HepG2 (cell line): ENCODE results near the gene DDIAS. TPM values are rescaled to one million over a fixed set of nuclear protein-coding genes. Genes with fewer than 3 reads are reported as not detected.

ENCODE experiments used
- AKAP8 ChIP-seq: sonication (generic); formaldehyde crosslinking; IDR thresholded peaks from 2 replicates; pipeline ENCODE4 v1.5.1; 2020; ENCODE audit warnings: mild to moderate bottlenecking, missing genetic modification reagents
- CSRNP1 ChIP-seq: sonication (generic); formaldehyde crosslinking; IDR thresholded peaks from 2 replicates; pipeline ENCODE4 v1.8.1; 2023; ENCODE audit warnings: mild to moderate bottlenecking, missing genetic modification reagents
- DRAP1 ChIP-seq: IDR thresholded peaks from 2 replicates; pipeline ENCODE4 v1.6.1; 2016; ENCODE audit warnings: missing genetic modification reagents, missing compliant biosample characterization
- FOXM1 ChIP-seq: sonication (generic); formaldehyde crosslinking; IDR thresholded peaks from 2 replicates; pipeline ENCODE4 v1.5.0; 2020; ENCODE audit warnings: missing genetic modification reagents
- GATA4 ChIP-seq: sonication (generic); IDR thresholded peaks from 2 replicates; pipeline ENCODE4 v1.6.1; 2016; ENCODE audit warnings: antibody characterized with exemption, low read depth, borderline replicate concordance
- GATAD2A ChIP-seq: IDR thresholded peaks from 2 replicates; pipeline ENCODE4 v1.6.1; 2016
- HNRNPL ChIP-seq: fragments of 200-400 bp; formaldehyde crosslinking; IDR thresholded peaks from 2 replicates; pipeline ENCODE4 v1.6.1; 2017; ENCODE audit warnings: mild to moderate bottlenecking, low read depth, low read length
- IKZF1 ChIP-seq: fragments of 450-650 bp; IDR thresholded peaks from 2 replicates; pipeline ENCODE4 v1.7.1; 2016
- KDM3A ChIP-seq: IDR thresholded peaks from 2 replicates; pipeline ENCODE4 v1.6.1; 2018; ENCODE audit warnings: low read depth, missing compliant biosample characterization
- NFYB ChIP-seq: sonication (generic); formaldehyde crosslinking; IDR thresholded peaks from 2 replicates; pipeline ENCODE4 v1.4.0; 2020; ENCODE audit warnings: missing genetic modification reagents
- RERE ChIP-seq: IDR thresholded peaks from 2 replicates; pipeline ENCODE4 v1.6.1; 2016; ENCODE audit warnings: low read depth, missing genetic modification reagents, missing compliant biosample characterization
- RXRB ChIP-seq: IDR thresholded peaks from 2 replicates; pipeline ENCODE4 v1.6.1; 2016; ENCODE audit warnings: borderline replicate concordance, missing genetic modification reagents, missing compliant biosample characterization
- TRIM22 ChIP-seq: fragments of 450-650 bp; IDR thresholded peaks from 2 replicates; pipeline ENCODE4 v1.6.1; 2017
- ZNF136 ChIP-seq: sonication (generic); formaldehyde crosslinking; IDR thresholded peaks from 2 replicates; pipeline ENCODE4 v1.8.1; 2022; ENCODE audit warnings: low read depth, mild to moderate bottlenecking, moderate library complexity, missing genetic modification reagents
- ZNF34 ChIP-seq: sonication (generic); formaldehyde crosslinking; IDR thresholded peaks from 2 replicates; pipeline ENCODE4 v1.4.0; 2020; ENCODE audit warnings: mild to moderate bottlenecking, missing genetic modification reagents, borderline replicate concordance
- ZNF530 ChIP-seq: sonication (generic); formaldehyde crosslinking; IDR thresholded peaks from 2 replicates; pipeline ENCODE4 v1.5.0; 2020; ENCODE audit warnings: low read depth, mild to moderate bottlenecking, missing genetic modification reagents
- ZNF564 ChIP-seq: sonication (generic); formaldehyde crosslinking; IDR thresholded peaks from 2 replicates; pipeline ENCODE4 v1.8.1; 2023; ENCODE audit warnings: mild to moderate bottlenecking, missing genetic modification reagents
- ZNF580 ChIP-seq: IDR thresholded peaks from 2 replicates; pipeline ENCODE4 v1.6.1; 2016; ENCODE audit warnings: low read depth, borderline replicate concordance
- ZNF709 ChIP-seq: sonication (generic); formaldehyde crosslinking; IDR thresholded peaks from 2 replicates; pipeline ENCODE4 v1.5.0; 2020; ENCODE audit warnings: mild to moderate bottlenecking, missing genetic modification reagents
- ZNF737 ChIP-seq: sonication (generic); formaldehyde crosslinking; IDR thresholded peaks from 2 replicates; pipeline ENCODE4 v1.5.0; 2020; ENCODE audit warnings: missing genetic modification reagents, mild to moderate bottlenecking, borderline replicate concordance
- ZNF746 ChIP-seq: sonication (generic); formaldehyde crosslinking; IDR thresholded peaks from 2 replicates; pipeline ENCODE4 v1.8.0; 2022; ENCODE audit warnings: mild to moderate bottlenecking, missing genetic modification reagents
- polyA plus RNA-seq, 8 experiments: library from polyadenylated mRNA; depleted of rRNA in 3 of 8; stranded (reverse) in 7 of 8; unstranded in 1 of 8; fragments of >200 nt; fragmentation: Illumina TruSeq in 4 of 8; extraction: Trizol in 4 of 8; gene quantifications; 2 replicates each; pipeline versions ENCODE4 v1.2.1 to v1.2.3, GENCODE V29; 2011 to 2016; ENCODE audit warnings: low read depth in 4 of 8, missing spikeins in 1 of 8, mixed read lengths in 1 of 8; ENCODE audit not compliant: insufficient read depth in 1 of 8
- total RNA-seq, 5 experiments: library from RNA; depleted of rRNA; stranded (reverse); fragments of >200 nt; fragmentation: Illumina TruSeq; extraction: Trizol; gene quantifications; 2 replicates each; pipeline ENCODE4 v1.2.3, GENCODE V29; 2016; ENCODE audit warnings: low read depth in 1 of 5

DDIAS gene
- total and polyA plus RNA-seq, 2 of the 13 experiments (the other 11 are each of a cell fraction or from before 2014, with no cell fraction given) = 3.5 to 13.0 TPM

- TF ChIP-seq ZNF530 (CRISPR knock-in tag) (no peak), DRAP1 (CRISPR knock-in tag) (peak; percentile 54; the same call in 1 of the 2 replicates), ZNF34 (CRISPR knock-in tag) (no peak), FOXM1 (CRISPR knock-in tag) (no peak), IKZF1 (no peak), HNRNPL (no peak), AKAP8 (CRISPR knock-in tag) (no peak), ZNF564 (CRISPR knock-in tag) (0 out of 2 replicates have a peak, but pooled peaks have one; percentile 58), TRIM22 (no peak), CSRNP1 (CRISPR knock-in tag) (peak; percentile 38), GATAD2A (CRISPR knock-in tag) (no peak), RERE (CRISPR knock-in tag) (no peak), ZNF746 (no peak), ZNF737 (CRISPR knock-in tag) (no peak), GATA4 (peak; percentile 23; the same call in 1 of the 2 replicates), ZNF709 (CRISPR knock-in tag) (no peak), ZNF136 (CRISPR knock-in tag) (peak; percentile 34; the same call in 1 of the 2 replicates), ZNF580 (CRISPR knock-in tag) (no peak), NFYB (CRISPR knock-in tag) (peak; percentile 90), KDM3A (no peak), RXRB (CRISPR knock-in tag) (0 out of 2 replicates have a peak, but pooled peaks have one; percentile 9)
Observed at GRCh38 chr11:82901165-82901921, at the start of gene DDIAS (continued).
